Keratinocyte (primary cell): Measurements from ENCODE around the gene FOXJ3.

ENCODE experiments used
- CTCF ChIP-seq, 3 experiments: IDR thresholded peaks in 1 of 3; conservative IDR thresholded peaks in 1 of 3; optimal IDR thresholded peaks in 1 of 3; 2 replicates in 2 of 3; 3 replicates in 1 of 3; pipeline versions ENCODE3 to v1.5.1; 2011; ENCODE audit warnings: low read length in 3 of 3, mild to moderate bottlenecking in 3 of 3, moderate library complexity in 2 of 3, control low read depth in 1 of 3, inconsistent platforms in 1 of 3; ENCODE audit not compliant: insufficient read depth in 2 of 3; ENCODE audit errors: extremely low read depth in 1 of 3
- EZH2 ChIP-seq: IDR thresholded peaks from one replicate; pipeline ENCODE4 v1.6.1; 2012; ENCODE audit warnings: inconsistent platforms, mild to moderate bottlenecking, low read length, moderate library complexity

- TF ChIP-seq CTCF (optimal IDR thresholded peaks at IDR 0.05 in 1 of 3, IDR thresholded peaks at IDR 0.05 in 1 of 3, conservative IDR thresholded peaks at IDR 0.05 in 1 of 3; ENCODE audit: extremely low read depth in 1 of 3, insufficient read depth in 2 of 3, low read length in 3 of 3) (peak in 1 of 3 experiments; percentile 51), EZH2 (no peak)
These were observed 191.9 kb downstream of the FOXJ3 start for GRCh38 chr1:42142894-42143675.
